Measurements from ENCODE around the gene DLX5. TPM values are rescaled to one million over a fixed set of nuclear protein-coding genes. Genes with fewer than 3 reads are reported as not detected.

DLX5 gene
- total RNA-seq, 2 donors from 2014 or later: not detected

DNA sequence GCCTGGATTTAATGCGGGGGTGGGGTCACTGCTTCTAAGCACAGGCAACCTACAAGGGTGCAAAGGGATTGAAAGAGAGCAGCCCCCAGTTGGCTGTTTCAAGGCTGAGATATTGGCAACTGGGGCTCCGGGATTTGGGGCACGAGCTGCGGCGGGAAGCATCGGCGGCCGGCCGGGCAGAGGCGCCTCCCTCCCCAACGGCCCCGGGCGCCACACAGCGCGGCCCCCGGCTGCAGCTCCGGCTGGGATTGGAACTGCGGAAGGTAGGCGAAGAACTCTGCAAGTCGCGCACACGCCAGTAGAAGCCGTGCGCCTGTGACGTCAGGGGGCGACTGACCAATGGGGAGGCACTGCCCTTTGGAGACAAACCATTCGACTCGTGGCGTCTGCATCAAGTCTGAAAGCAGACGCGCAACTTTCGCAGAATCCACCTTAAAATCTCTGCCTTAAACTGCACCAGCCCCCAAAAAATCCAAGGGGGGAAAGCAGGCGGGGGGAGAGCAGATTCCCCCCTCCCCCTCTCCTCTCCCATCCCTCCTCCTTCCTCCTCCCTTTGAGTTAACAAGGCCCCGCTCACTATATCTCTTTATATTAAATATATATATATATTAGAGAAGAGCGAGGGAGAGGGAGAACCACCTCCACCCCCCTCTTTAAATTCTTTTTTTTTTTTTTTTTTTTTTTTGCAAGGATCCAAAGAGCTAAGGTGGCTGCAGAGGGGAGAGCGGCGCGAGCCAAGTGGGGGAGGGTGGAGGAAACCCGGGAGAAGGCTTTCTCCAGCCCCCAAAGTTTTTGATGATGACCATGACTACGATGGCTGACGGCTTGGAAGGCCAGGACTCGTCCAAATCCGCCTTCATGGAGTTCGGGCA is 19.2 kb downstream of the DLX5 start, which contains the start of gene DLX6:
DLX6 (plus strand) TSS at position 371 of the 872 bp plus-strand sequence; CDS start at position 796, 425 bp downstream.
- H3K27ac Mint-ChIP-seq: peak within 1 kb of the TSS; percentile 4
- DNase-seq (no peak), ATAC-seq (peak; percentile 25)
- peaks cover 5% of the 10 kb centered on the region for H3K4me1 Mint-ChIP-seq
- no peaks in the 10 kb centered on the region for H3K36me3 Mint-ChIP-seq (ENCODE audit: low read depth)
- peaks cover 78% of the 10 kb centered on the region for H3K27me3 Mint-ChIP-seq
- H3K9me3 ChIP-seq (ENCODE audit: control insufficient read depth, low read length, poor library complexity, severe bottlenecking): peaks cover 8% of the 10 kb centered on the region
- H3K4me3 Mint-ChIP-seq: peak within 1 kb of the TSS; percentile 80

DNA sequence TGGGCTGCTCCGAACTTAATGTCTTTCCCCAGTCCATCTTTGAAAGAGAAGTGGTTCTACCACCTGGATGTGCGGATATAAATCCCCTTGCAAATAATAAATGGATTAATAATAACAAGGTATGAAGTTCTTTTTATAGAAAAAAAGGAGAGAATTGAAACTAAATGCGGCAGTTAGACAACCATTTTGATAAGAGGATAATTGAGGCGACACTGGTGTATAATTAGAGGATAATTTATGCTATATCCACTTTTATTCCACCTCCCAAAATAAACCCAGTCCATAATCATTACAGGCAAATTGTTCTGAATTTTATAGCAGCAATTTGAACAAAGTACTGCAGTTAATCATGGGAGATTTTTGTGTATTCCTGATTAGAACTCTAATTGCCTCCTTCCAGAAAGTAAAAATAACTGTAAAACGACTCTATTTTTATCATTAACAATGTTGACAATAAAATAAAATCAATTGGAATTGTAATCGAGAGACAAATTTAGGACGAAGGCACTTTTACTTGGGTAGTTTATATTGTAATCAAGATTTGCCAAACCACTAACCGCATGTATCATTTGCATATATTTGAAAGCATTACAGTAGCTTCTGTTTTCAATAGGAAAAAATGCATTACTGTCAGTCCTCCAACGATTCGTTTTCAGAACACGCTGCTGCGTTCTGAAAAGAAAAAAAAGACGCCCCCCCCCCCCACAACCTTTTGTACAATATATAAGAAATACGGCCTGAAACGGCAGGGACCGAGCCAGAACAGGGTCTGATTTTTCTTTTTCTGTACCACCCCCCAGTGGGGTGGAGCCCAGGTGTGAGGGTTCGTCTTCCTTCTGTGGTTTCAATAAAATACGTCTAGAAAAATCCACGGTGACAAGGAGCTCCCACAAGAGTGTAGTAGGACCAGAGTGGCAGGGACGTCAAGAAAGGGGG is 20.1 kb downstream of the DLX5 start:
- peaks cover 5% of the 10 kb centered on the region for H3K4me1 Mint-ChIP-seq
- peak overlapping the region; percentile 4 for H3K27ac Mint-ChIP-seq
- ATAC-seq: no peak
- peaks cover 80% of the 10 kb centered on the region for H3K27me3 Mint-ChIP-seq
- peaks cover 8% of the 10 kb centered on the region for H3K9me3 ChIP-seq (ENCODE audit: control insufficient read depth, low read length, poor library complexity, severe bottlenecking)
- H3K36me3 Mint-ChIP-seq (ENCODE audit: low read depth): no peaks in the 10 kb centered on the region
- H3K4me3 Mint-ChIP-seq: peak overlapping the region; percentile 80
- DNase-seq: no peak

DNA sequence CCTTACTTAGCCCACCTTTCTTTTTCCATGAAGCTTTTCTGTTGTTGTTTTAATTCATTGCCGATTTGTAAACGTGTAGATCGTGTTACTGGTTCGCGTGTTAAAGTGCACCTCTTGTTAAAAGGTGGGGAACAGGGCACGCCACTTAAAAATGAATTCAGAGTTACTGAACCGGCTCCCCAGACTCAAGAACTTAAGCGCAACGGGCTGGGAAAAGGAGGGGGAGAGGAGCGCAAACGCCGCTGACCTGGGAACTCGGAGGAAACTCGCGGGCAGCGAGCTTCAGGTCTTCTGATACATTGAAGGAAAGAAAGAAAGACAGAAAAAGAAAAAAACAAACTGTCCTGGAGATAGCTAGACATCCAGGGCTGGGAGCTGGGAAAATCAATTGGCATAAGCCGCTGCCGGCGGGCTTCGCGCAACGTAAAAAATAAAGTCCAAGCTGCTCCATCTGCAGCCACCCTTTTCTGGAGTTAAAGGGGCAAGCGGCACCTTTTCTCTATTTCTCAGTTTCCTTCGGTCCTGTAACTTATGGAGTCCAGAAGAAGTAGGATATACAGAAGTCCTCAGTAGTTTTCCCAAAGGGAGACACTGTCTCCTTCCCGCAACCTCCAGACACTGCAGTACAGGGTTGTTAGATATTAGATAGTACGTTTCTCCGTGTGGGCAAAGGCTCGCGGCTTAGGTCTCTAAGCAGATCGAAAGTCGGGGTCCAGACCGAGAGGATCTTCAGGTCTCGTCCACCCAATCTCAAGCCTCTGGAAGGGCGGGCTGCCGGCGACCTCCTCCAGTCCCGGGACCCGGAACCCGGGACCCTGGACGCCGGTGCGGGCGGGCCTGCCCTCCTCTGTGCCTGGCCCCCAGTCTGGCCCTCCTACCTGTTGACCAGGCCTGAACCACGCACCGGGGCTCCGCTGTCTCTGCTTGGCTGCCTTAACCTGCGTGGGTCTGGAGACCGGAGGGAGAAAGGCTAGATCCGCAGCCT is 21.1 kb downstream of the DLX5 start:
- peaks cover 8% of the 10 kb centered on the region for H3K9me3 ChIP-seq (ENCODE audit: control insufficient read depth, low read length, poor library complexity, severe bottlenecking)
- Mint-ChIP-seq H3K27me3 (peaks cover 80% of the 10 kb centered on the region), H3K36me3 (ENCODE audit: low read depth) (no peaks in the 10 kb centered on the region), H3K4me3 (no peak overlapping the region), H3K4me1 (peaks cover 5% of the 10 kb centered on the region), H3K27ac (peak overlapping the region; percentile 4)
- ATAC-seq (no peak), DNase-seq (no peak)

DNA sequence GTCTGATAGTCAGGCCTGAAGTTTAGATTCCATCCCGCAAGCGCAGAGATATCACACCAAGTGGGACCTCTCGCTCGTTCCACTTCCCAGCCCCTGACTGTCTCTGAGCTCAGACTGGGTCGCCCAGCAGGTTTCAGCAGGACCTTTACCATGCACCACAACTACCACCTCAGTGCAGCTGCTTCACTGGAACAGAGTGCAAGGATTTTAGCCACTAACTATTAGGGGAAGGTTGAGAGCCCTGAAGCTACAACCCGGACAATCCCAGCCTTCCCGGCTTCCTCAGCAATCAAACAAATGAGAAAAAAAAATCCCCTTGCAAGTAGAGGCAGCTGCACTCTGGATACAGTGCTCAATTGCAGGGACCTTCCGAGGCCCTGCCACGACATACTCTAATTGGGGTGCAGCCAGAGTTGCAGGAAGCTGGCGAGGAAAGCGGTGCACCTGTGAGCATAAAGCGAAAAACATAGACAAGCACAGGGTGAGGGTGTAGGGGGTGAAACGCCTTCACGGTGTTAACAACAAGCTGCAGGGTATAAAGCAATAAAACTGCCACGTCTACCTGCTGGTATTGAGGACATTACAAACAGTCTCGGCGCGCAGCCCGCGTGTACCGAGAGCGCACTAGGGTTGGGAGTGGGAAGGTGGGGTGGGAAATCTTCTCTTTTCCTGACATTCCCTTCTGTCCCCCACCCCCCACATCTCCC is 21.9 kb downstream of the DLX5 start:
- Mint-ChIP-seq H3K4me1 (peaks cover 5% of the 10 kb centered on the region), H3K4me3 (no peak overlapping the region), H3K36me3 (ENCODE audit: low read depth) (no peaks in the 10 kb centered on the region), H3K27me3 (peaks cover 80% of the 10 kb centered on the region), H3K27ac (peak overlapping the region; percentile 4)
- no peak for ATAC-seq
- peaks cover 8% of the 10 kb centered on the region for H3K9me3 ChIP-seq (ENCODE audit: control insufficient read depth, low read length, poor library complexity, severe bottlenecking)
- DNase-seq: no peak

DNA sequence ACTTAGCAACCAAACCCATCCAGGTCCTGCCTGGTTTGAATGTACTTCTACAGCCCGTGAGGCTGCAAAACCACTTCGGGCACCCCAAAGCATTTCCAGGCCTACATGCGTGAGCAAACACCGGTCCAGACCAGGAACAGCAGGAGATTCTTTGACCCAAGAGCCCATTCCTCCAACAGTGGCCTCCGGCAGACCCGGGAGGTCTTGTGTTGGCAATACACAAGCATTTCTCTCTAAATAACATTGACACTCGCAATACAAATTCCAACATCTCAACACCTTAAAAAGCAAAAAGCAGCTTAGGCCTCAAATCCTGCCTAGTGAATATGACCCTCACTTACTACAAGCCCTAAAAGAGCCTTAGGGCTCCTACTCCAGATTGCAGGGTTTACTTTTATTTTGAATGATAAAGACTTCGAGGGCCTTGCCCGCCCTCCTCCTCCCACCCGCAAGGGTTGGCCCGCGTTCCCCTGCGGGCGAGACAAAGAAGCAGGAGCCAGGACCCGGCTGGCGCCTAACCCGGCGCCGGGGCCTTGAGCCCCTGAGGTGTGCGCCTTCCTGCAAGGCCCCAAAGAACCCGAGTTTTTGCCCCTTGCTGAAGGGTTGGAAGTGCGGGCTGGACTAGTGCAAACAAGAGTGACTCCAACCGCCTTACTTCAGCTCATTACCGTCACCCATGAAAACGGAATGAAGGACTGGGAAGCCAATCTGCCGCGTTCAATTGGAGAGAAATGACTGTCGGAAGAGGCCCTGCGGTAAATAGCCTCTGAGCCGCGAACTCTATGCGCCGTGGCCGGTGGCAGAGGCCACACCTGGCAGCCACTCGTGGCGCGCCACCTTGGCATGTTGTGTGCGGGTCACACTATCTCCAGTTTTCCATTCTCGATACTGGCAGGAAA is 22.7 kb downstream of the DLX5 start:
- Mint-ChIP-seq H3K4me3 (no peak overlapping the region), H3K36me3 (ENCODE audit: low read depth) (no peaks in the 10 kb centered on the region), H3K4me1 (peaks cover 5% of the 10 kb centered on the region), H3K27ac (no peak overlapping the region), H3K27me3 (peaks cover 80% of the 10 kb centered on the region)
- H3K9me3 ChIP-seq (ENCODE audit: control insufficient read depth, low read length, poor library complexity, severe bottlenecking): peaks cover 8% of the 10 kb centered on the region
- DNase-seq (no peak), ATAC-seq (no peak)

DNA sequence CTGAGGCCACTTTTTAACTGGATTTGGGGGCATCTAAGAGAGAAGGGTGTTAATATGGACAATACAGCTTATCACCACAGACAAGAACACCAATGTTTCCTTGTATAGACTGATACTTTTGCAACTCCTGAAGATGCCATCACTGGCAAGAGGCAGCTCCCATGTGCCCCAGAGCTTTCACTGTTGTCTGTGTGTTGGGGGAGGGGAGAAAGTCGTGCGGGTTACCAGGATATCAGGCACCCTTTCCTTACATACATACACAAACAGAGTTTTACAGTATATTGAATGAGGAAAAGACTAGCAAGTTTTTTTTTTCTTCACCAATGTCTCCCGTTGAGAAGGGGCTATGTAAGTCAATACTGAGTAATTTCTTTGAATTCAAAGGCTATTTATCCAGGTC is 23.4 kb downstream of the DLX5 start:
- no peak overlapping the region for H3K27ac Mint-ChIP-seq
- H3K9me3 ChIP-seq (ENCODE audit: control insufficient read depth, low read length, poor library complexity, severe bottlenecking): peaks cover 8% of the 10 kb centered on the region
- H3K36me3 Mint-ChIP-seq (ENCODE audit: low read depth): no peaks in the 10 kb centered on the region
- H3K4me1 Mint-ChIP-seq: peaks cover 3% of the 10 kb centered on the region
- peaks cover 83% of the 10 kb centered on the region for H3K27me3 Mint-ChIP-seq
- ATAC-seq (no peak), DNase-seq (no peak)
- no peak overlapping the region for H3K4me3 Mint-ChIP-seq

DNA sequence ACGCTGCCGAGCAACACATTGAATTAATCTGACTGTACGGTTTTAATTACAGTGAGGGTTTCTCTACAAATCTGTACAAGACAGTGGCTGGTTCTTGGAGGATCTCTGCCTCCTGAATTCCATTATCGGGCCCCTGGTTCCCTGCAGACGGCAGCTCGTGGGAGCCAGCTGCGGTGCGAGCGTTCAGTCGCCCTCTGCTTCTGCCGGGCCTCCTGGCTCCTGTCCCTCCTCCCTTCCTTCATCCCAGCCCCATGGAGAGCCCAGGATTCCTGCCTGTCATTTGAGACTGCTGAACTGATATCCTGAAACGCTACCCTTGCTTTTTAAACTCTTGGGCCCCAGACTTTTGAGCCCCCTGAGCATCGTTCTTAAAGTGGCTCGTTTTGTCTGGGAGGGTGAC is 25.9 kb downstream of the DLX5 start:
- peak overlapping the region; percentile 4 for H3K27ac Mint-ChIP-seq
- ATAC-seq (no peak), DNase-seq (no peak)
- no peak overlapping the region for H3K4me3 Mint-ChIP-seq
- peaks cover 8% of the 10 kb centered on the region for H3K9me3 ChIP-seq (ENCODE audit: control insufficient read depth, low read length, poor library complexity, severe bottlenecking)
- peaks cover 93% of the 10 kb centered on the region for H3K27me3 Mint-ChIP-seq
- no peaks in the 10 kb centered on the region for H3K4me1 Mint-ChIP-seq
- H3K36me3 Mint-ChIP-seq (ENCODE audit: low read depth): no peaks in the 10 kb centered on the region

DNA sequence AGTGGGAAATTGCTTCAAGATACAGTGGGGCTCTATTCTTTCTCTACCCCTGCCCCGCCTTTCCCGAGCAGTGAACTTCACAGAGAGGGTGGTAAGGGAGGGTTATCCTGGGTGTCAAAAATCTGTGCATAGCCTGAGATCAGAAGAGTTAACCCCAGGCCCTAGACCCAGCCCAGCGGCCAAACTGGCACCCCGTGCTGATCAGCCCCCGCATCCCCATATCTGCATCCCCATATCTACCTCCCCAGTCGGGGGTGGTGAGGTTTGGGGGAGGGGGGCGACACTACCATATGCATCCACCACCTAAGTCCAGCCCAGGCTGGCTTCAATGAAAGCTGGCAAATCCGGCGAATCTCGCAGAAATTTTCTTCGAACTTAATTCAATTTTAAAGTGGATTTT is 26.3 kb downstream of the DLX5 start:
- H3K27ac Mint-ChIP-seq: peak overlapping the region; percentile 4
- H3K36me3 Mint-ChIP-seq (ENCODE audit: low read depth): no peaks in the 10 kb centered on the region

DNA sequence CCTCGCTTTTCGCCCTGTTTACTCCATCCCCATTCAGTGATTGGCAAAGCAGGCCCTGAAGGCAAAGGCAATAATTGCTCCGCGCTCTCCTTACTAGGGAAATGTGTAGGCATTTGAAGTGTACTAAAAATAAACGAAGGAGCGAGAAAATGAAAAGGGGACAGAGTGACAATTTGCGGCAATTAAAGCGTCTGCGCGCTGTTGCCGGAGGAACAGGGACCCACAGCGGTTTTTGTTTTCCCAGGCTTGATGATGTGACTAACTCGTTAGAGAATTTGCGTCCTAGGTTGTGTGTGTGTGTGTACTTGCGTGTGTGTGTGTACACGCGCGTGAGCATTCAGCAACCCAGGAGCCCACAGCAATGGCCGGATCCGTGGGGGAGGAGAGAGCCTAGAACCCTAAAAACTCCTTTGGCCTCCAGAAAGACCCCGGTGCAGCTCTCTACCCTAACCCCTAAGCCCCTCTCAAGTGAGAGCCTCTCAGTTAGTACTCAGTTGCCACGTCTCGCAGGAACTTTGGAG is 27.1 kb downstream of the DLX5 start:
- DNase-seq: no peak
- peaks cover 94% of the 10 kb centered on the region for H3K27me3 Mint-ChIP-seq
- ATAC-seq: no peak
- peak overlapping the region; percentile 47 for H3K4me3 Mint-ChIP-seq
- H3K36me3 Mint-ChIP-seq (ENCODE audit: low read depth): no peaks in the 10 kb centered on the region
- peaks cover 8% of the 10 kb centered on the region for H3K9me3 ChIP-seq (ENCODE audit: control insufficient read depth, low read length, poor library complexity, severe bottlenecking)
- no peak overlapping the region for H3K27ac Mint-ChIP-seq
- no peaks in the 10 kb centered on the region for H3K4me1 Mint-ChIP-seq

More for the DNA sequence above, 26.3 kb downstream of the DLX5 start:
- Mint-ChIP-seq H3K4me3 (no peak overlapping the region), H3K4me1 (no peaks in the 10 kb centered on the region), H3K27me3 (peaks cover 94% of the 10 kb centered on the region)
- peaks cover 8% of the 10 kb centered on the region for H3K9me3 ChIP-seq (ENCODE audit: control insufficient read depth, low read length, poor library complexity, severe bottlenecking)
- no peak for DNase-seq
- no peak for ATAC-seq

DNA sequence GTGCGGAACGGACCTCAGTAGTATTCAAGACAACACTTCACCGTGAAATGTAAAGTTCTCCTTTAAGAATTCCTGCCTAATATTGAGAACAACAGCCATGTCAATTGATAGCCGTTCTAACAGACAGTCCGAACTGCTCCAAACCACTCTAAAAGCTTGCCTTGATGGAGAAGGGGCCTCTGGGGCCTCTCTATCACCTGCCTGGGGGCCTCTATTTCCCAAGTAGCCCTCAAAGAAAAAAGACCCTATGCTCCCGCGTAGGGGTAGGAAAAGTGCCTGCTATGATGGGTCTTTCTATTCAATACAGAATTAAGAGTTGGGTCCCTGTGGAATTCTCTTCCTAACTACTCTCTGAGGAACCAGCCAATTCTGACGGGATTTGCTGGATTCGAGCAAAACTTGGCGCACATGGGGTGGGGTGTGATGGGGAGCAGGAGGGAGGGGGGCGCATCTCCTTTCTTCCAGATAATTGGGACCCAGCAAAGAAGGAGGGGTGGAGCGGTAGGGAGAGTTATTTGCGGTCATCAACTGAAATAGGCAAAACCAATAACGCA is 27.6 kb downstream of the DLX5 start:
- peak overlapping the region; percentile 47 for H3K4me3 Mint-ChIP-seq
- peaks cover 3% of the 10 kb centered on the region for H3K9me3 ChIP-seq (ENCODE audit: control insufficient read depth, low read length, poor library complexity, severe bottlenecking)
- no peaks in the 10 kb centered on the region for H3K4me1 Mint-ChIP-seq
- H3K36me3 Mint-ChIP-seq (ENCODE audit: low read depth): no peaks in the 10 kb centered on the region
- peaks cover 94% of the 10 kb centered on the region for H3K27me3 Mint-ChIP-seq
- H3K27ac Mint-ChIP-seq: no peak overlapping the region
- ATAC-seq (no peak), DNase-seq (no peak)
